GM12801 (cell line): Measurements from ENCODE around the gene IMPDH2.

Experiments used
- CTCF ChIP-seq: IDR thresholded peaks from one replicate; pipeline ENCODE4 v1.5.1; 2011; ENCODE audit warnings: control low read depth; ENCODE audit not compliant: insufficient read length; ENCODE audit errors: extremely low read depth

The IMPDH2 gene

GRCh38 chr3:49001155-49001554, 28.0 kb downstream of the IMPDH2 start:
- TF ChIP-seq CTCF: no peak

GRCh38 chr3:48999085-48999858, 29.9 kb downstream of the IMPDH2 start:
- TF ChIP-seq CTCF: no peak

- no peak for TF ChIP-seq CTCF
Measured at GRCh38 chr3:48997714-48998637, 31.2 kb downstream of the IMPDH2 start.

- no peak for TF ChIP-seq CTCF
Measured at GRCh38 chr3:48997102-48997635, 32.0 kb downstream of the IMPDH2 start.

- no peak for TF ChIP-seq CTCF
Measured at GRCh38 chr3:48996640-48997039, 32.6 kb downstream of the IMPDH2 start.

- no peak for TF ChIP-seq CTCF
Measured at GRCh38 chr3:48993834-48994233, 35.4 kb downstream of the IMPDH2 start.

- no peak for TF ChIP-seq CTCF
Measured at GRCh38 chr3:48991851-48992545, 37.2 kb downstream of the IMPDH2 start.
